KMS-11 (cell line): ENCODE results near the gene MTHFR.
A peak's percentile ranks its signal among the peaks of the same experiment; 100 is the strongest.

Source experiments
- H2AFZ ChIP-seq: fragments of 200-600 bp; sonication (generic); 2 replicates; pipeline ENCODE4 v1.6.1; 2016; ENCODE audit warnings: antibody characterized with exemption, mixed run types, low read depth
- H3K27ac ChIP-seq: fragments of 200-600 bp; sonication (generic); 2 replicates; pipeline ENCODE4 v1.6.1; 2016; ENCODE audit warnings: mild to moderate bottlenecking, mixed run types
- H3K27me3 ChIP-seq: fragments of 200-600 bp; sonication (generic); 2 replicates; pipeline ENCODE4 v1.6.1; 2017; ENCODE audit warnings: mild to moderate bottlenecking, low read depth, mixed run types, moderate library complexity; ENCODE audit not compliant: insufficient read depth
- H3K36me3 ChIP-seq: fragments of 200-600 bp; sonication (generic); 2 replicates; pipeline ENCODE4 v1.6.1; 2017; ENCODE audit warnings: mild to moderate bottlenecking, mixed run types; ENCODE audit not compliant: insufficient read depth
- H3K4me1 ChIP-seq: fragments of 200-600 bp; sonication (generic); 2 replicates; pipeline ENCODE4 v1.6.1; 2016; ENCODE audit warnings: mild to moderate bottlenecking, low read depth, mixed run types; ENCODE audit not compliant: poor library complexity, severe bottlenecking
- H3K4me2 ChIP-seq: fragments of 200-600 bp; sonication (generic); 2 replicates; pipeline ENCODE4 v1.7.0; 2016; ENCODE audit warnings: mild to moderate bottlenecking, mixed run types
- H3K4me3 ChIP-seq: fragments of 200-600 bp; sonication (generic); IDR thresholded peaks from 2 replicates; pipeline ENCODE4 v1.6.1; 2017; ENCODE audit warnings: low read depth, low read length, mixed read lengths; ENCODE audit not compliant: insufficient read depth
- H3K79me2 ChIP-seq: fragments of 200-600 bp; sonication (generic); 2 replicates; pipeline ENCODE4 v1.6.1; 2016; ENCODE audit warnings: low read depth, mixed run types; ENCODE audit not compliant: insufficient read depth
- H3K9ac ChIP-seq: fragments of 200-600 bp; sonication (generic); 2 replicates; pipeline ENCODE4 v1.6.1; 2016; ENCODE audit warnings: mild to moderate bottlenecking, mixed run types
- H4K20me1 ChIP-seq: fragments of 200-600 bp; sonication (generic); 2 replicates; pipeline ENCODE4 v1.6.1; 2016; ENCODE audit warnings: mild to moderate bottlenecking, mixed run types; ENCODE audit not compliant: insufficient read depth
- CTCF ChIP-seq: fragments of 200-600 bp; sonication (generic); conservative IDR thresholded peaks from 2 replicates; pipeline ENCODE4 v1.6.1; 2017; ENCODE audit warnings: low read depth, mild to moderate bottlenecking, antibody characterized with exemption, low read length, moderate library complexity, mixed read lengths

MTHFR gene

GRCh38 chr1:11751087-11751486, 54.7 kb downstream of the MTHFR start:
- no peak for TF ChIP-seq CTCF
- no peak overlapping the region for H3K4me2 ChIP-seq
- no peak overlapping the region for H3K9ac ChIP-seq

DNA sequence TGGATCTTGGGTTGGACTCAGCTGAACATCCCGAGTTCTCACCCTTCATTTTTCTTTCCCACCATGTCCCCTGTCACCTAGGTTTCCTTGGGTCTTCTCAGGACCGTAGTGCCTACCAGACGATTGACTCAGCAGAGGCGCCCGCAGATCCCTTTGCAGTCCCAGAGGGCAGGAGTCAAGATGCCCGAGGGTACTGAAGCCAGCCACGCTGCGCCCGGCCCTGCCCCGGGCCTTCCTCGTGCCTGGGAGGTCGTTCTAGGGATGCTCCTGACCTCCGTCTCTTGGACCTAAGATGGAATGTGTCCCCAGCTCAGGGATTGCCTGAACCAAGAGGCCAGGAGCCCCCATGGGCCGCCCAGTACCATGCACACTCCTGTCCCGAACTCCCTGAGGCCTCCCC, 55.8 kb downstream of the MTHFR start:
- H3K4me2 ChIP-seq = no peak overlapping the region
- no peaks in the 10 kb centered on the region for H3K36me3 ChIP-seq
- H3K9ac ChIP-seq = no peak overlapping the region
- peaks cover 7% of the 10 kb centered on the region for H3K4me1 ChIP-seq
- H4K20me1 ChIP-seq = no peaks in the 10 kb centered on the region
- no peak overlapping the region for H2AFZ ChIP-seq
- TF ChIP-seq CTCF = no peak
- H3K4me3 ChIP-seq = no peak overlapping the region
- no peaks in the 10 kb centered on the region for H3K79me2 ChIP-seq
- no peak overlapping the region for H3K27ac ChIP-seq
- no peaks in the 10 kb centered on the region for H3K27me3 ChIP-seq

More at GRCh38 chr1:11751087-11751486, 54.7 kb downstream of the MTHFR start:
- Histone ChIP-seq H3K4me1 (peaks cover 7% of the 10 kb centered on the region), H2AFZ (no peak overlapping the region), H3K79me2 (no peaks in the 10 kb centered on the region), H3K4me3 (no peak overlapping the region), H3K36me3 (no peaks in the 10 kb centered on the region), H4K20me1 (no peaks in the 10 kb centered on the region), H3K27ac (no peak overlapping the region), H3K27me3 (no peaks in the 10 kb centered on the region; the same call in 1 of the 2 replicates)

- Histone ChIP-seq H3K27ac (no peak overlapping the region), H3K36me3 (no peaks in the 10 kb centered on the region), H4K20me1 (no peaks in the 10 kb centered on the region), H3K4me3 (no peak overlapping the region), H3K4me1 (peaks cover 7% of the 10 kb centered on the region), H2AFZ (no peak overlapping the region), H3K4me2 (no peak overlapping the region), H3K79me2 (no peaks in the 10 kb centered on the region), H3K27me3 (no peaks in the 10 kb centered on the region), H3K9ac (no peak overlapping the region)
- peak; percentile 70 for TF ChIP-seq CTCF
Observed at GRCh38 chr1:11749203-11749689, 56.5 kb downstream of the MTHFR start.

DNA sequence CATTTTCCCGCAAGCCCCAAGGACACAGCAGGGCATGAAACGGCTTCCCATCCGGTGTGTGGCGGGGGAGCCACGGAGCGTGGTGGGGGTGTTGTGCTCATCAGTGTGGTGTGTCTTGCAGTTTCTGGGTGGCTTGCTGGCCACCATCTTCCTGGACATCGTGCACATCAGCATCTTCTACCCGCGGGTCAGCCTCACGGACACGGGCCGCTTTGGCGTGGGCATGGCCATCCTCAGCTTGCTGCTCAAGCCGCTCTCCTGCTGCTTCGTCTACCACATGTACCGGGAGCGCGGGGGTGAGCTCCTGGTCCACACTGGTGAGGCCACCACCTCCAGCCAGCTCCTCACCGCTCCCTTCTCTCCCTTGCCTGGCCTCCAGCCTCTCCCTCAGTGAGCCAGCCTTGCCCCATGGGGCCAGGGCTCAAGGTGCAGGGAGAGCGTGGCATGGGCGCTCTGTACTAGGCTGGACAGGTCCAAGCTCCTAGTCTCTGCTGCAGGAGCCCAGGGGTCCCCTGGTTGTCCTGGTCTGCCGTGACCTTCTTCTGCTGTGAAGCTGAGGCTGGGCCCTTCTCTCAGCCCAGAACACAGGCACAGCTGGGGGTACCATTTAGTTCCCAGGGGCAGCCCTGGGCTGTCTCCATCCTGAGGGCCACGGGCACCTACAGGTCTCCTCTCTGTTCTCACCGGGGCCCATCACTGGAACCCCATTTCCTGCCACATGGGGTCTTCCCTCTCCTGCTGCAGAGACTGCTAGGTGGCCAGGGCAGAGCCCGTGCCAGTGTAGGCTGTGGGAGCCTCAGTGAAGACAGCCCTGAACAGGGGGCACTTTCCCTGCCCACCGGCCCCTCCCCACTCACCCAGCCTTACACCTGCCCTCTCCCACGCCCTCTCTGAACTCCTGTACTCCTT, 57.2 kb downstream of the MTHFR start:
- Histone ChIP-seq H3K4me3 (no peak overlapping the region), H3K4me1 (peaks cover 7% of the 10 kb centered on the region), H3K79me2 (no peaks in the 10 kb centered on the region), H3K9ac (no peak overlapping the region), H3K36me3 (no peaks in the 10 kb centered on the region), H3K27ac (no peak overlapping the region), H2AFZ (no peak overlapping the region), H3K27me3 (no peaks in the 10 kb centered on the region), H4K20me1 (no peaks in the 10 kb centered on the region), H3K4me2 (no peak overlapping the region)
- no peak for TF ChIP-seq CTCF
